ENCODE measurements around the gene ISG15. TPM values are rescaled to one million over a fixed set of nuclear protein-coding genes. Genes with fewer than 3 reads are reported as not detected.
A peak's percentile ranks its signal among the peaks of the same experiment; 100 is the strongest.

ISG15 gene
- total RNA-seq, 1 donor, result 90.5 TPM

- H3K36me3 ChIP-seq (ENCODE audit: insufficient read depth, low read length), result peaks cover 10% of the 10 kb centered on the region
- no peaks in the 10 kb centered on the region for H3K79me2 ChIP-seq (ENCODE audit: insufficient read depth, low read length)
- DNase-seq (ENCODE audit: insufficient read length, low spot score, missing footprints), result peak; percentile 90
- H3K27me3 ChIP-seq (ENCODE audit: insufficient read depth, low read length), result no peaks in the 10 kb centered on the region
- no peak overlapping the region for H3K27ac ChIP-seq (ENCODE audit: low read depth, low read length)
- peak overlapping the region; percentile 90 for H3K4me3 ChIP-seq (ENCODE audit: insufficient read depth, low read length)
- peak overlapping the region; percentile 88 for H3K4me2 ChIP-seq (ENCODE audit: insufficient read depth, low read length)
- peaks cover 10% of the 10 kb centered on the region for H3K4me1 ChIP-seq (ENCODE audit: insufficient read depth, low read length)
- H3K9me3 ChIP-seq (ENCODE audit: low read depth, low read length), result no peaks in the 10 kb centered on the region
- no peaks in the 10 kb centered on the region for H4K20me1 ChIP-seq (ENCODE audit: insufficient read depth, low read length)
- TF ChIP-seq CTCF (IDR thresholded peaks at IDR 0.05; ENCODE audit: extremely low read depth, low read depth, low read length), result no peak
- H2AFZ ChIP-seq (ENCODE audit: low read length), result peak overlapping the region; percentile 78
These were observed 47.7 kb upstream of the ISG15 start for GRCh38 chr1:965526-966134.

- peaks cover 10% of the 10 kb centered on the region for H3K36me3 ChIP-seq (ENCODE audit: insufficient read depth, low read length)
- no peaks in the 10 kb centered on the region for H4K20me1 ChIP-seq (ENCODE audit: insufficient read depth, low read length)
- H3K4me1 ChIP-seq (ENCODE audit: insufficient read depth, low read length), result peaks cover 10% of the 10 kb centered on the region
- no peaks in the 10 kb centered on the region for H3K9me3 ChIP-seq (ENCODE audit: low read depth, low read length)
- no peaks in the 10 kb centered on the region for H3K79me2 ChIP-seq (ENCODE audit: insufficient read depth, low read length)
- peak within 1 kb of the TSS; percentile 78 for H2AFZ ChIP-seq (ENCODE audit: low read length)
- H3K4me2 ChIP-seq (ENCODE audit: insufficient read depth, low read length), result peak within 1 kb of the TSS; percentile 88
- peak; percentile 98 for DNase-seq (ENCODE audit: insufficient read length, low spot score, missing footprints)
- H3K27ac ChIP-seq (ENCODE audit: low read depth, low read length), result peak within 1 kb of the TSS; percentile 61
- H3K27me3 ChIP-seq (ENCODE audit: insufficient read depth, low read length), result no peaks in the 10 kb centered on the region
- no peak for TF ChIP-seq CTCF (IDR thresholded peaks at IDR 0.05; ENCODE audit: extremely low read depth, low read depth, low read length)
- peak within 1 kb of the TSS; percentile 90 for H3K4me3 ChIP-seq (ENCODE audit: insufficient read depth, low read length)
These were observed 47.1 kb upstream of the ISG15 start, which contains the start of gene PLEKHN1 for GRCh38 chr1:966135-966703. Gene PLEKHN1 (plus strand): TSS chr1:966482. CDS start chr1:966532, 50 bp downstream.

- peaks cover 10% of the 10 kb centered on the region for H3K4me1 ChIP-seq (ENCODE audit: insufficient read depth, low read length)
- H3K27me3 ChIP-seq (ENCODE audit: insufficient read depth, low read length), result no peaks in the 10 kb centered on the region
- peak; percentile 100 for DNase-seq (ENCODE audit: insufficient read length, low spot score, missing footprints)
- H2AFZ ChIP-seq (ENCODE audit: low read length), result peak overlapping the region; percentile 78
- H3K79me2 ChIP-seq (ENCODE audit: insufficient read depth, low read length), result no peaks in the 10 kb centered on the region
- H3K4me3 ChIP-seq (ENCODE audit: insufficient read depth, low read length), result peak overlapping the region; percentile 90
- peaks cover 10% of the 10 kb centered on the region for H3K36me3 ChIP-seq (ENCODE audit: insufficient read depth, low read length)
- no peaks in the 10 kb centered on the region for H3K9me3 ChIP-seq (ENCODE audit: low read depth, low read length)
- peak overlapping the region; percentile 61 for H3K27ac ChIP-seq (ENCODE audit: low read depth, low read length)
- H4K20me1 ChIP-seq (ENCODE audit: insufficient read depth, low read length), result no peaks in the 10 kb centered on the region
- H3K4me2 ChIP-seq (ENCODE audit: insufficient read depth, low read length), result peak overlapping the region; percentile 88
- no peak for TF ChIP-seq CTCF (IDR thresholded peaks at IDR 0.05; ENCODE audit: extremely low read depth, low read depth, low read length)
These were observed 46.5 kb upstream of the ISG15 start for GRCh38 chr1:966704-967300.
